GM18498 (cell line): ENCODE results near the gene PPP2R5A.
"Not testable (repeated sequence)": the region's sequence is repeated elsewhere in the genome, so short reads cannot be mapped to it uniquely, and the experiment has no call there.

Experiments used
- ATAC-seq: cut with Tn5 transposase; IDR thresholded peaks from one replicate; pipeline ENCODE4 v1.9.1; 2021; ENCODE audit warnings: mild to moderate bottlenecking, moderate library complexity; ENCODE audit not compliant: unreplicated experiment

Gene PPP2R5A

GRCh38 chr1:212294983-212295382 lies 9.8 kb downstream of the PPP2R5A start:
- no peak for ATAC-seq

DNA sequence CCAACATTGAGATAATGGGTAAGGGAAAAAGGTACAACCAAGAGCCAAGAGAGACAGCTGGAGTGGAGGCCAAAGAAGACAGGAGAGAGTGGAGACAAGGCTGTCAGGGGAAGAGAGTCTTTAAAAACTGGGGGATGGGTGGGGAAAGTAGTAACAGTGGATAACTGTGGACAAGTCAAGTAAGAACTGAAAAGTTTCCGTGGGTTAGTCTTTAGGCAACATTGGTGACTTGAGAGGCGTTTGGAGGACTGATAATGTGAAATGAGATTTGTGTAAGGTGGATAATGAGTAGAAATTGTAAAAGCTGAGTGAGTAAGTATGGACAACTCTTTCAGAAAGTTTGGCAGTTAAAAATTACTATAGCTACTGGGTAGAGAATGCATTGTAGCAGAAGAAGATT lies 10.4 kb downstream of the PPP2R5A start:
- no peak for ATAC-seq

DNA sequence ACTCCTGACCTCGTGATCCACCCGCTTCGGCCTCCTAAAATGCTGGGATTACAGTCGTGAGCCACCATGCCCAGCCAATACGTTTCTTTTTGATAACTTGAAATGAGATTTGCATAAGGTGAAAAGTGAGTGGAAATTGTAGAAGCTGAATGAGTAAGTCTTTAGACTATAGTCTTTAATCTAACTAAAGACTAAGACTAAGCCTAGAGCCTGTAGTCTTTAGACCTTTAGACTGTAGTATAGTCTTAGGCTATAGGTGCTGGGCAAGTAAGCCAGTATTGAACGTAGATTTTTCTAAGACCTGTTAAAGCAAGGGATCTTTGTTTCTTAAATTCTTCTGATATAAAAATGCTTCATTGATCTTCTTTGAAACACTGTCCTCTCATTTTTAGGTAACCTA lies 12.1 kb downstream of the PPP2R5A start:
- ATAC-seq = no peak

- ATAC-seq = no peak
Measured at GRCh38 chr1:212301580-212301979, 16.4 kb downstream of the PPP2R5A start.

GRCh38 chr1:212302745-212303383 lies 17.7 kb downstream of the PPP2R5A start:
- no peak for ATAC-seq

GRCh38 chr1:212305342-212305741 lies 20.1 kb downstream of the PPP2R5A start:
- ATAC-seq = no peak

DNA sequence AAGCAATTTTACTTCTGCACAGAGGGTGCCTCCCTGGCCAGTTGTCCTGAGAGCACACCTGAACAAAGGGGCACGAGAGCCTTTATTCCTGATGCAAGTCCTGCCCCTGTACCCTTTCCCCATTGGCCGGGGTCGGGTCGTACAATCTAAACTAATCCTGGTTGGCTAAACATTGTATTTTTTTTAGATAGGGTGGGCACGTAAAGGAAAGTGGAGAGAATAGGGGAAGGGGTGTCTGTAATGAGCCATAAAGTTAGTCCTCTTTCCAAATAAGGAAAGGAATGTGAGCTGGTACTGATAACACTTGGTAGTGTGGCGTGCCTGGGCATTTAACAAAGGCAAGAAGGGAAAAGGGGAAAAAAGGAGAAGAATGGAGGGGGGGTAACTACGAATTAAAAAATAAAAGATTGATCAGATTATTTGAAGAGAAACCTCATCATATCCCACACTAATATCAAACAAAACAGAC lies 20.8 kb downstream of the PPP2R5A start:
- not testable (repeated sequence) for ATAC-seq

GRCh38 chr1:212309967-212310366 lies 24.8 kb downstream of the PPP2R5A start:
- no peak for ATAC-seq

DNA sequence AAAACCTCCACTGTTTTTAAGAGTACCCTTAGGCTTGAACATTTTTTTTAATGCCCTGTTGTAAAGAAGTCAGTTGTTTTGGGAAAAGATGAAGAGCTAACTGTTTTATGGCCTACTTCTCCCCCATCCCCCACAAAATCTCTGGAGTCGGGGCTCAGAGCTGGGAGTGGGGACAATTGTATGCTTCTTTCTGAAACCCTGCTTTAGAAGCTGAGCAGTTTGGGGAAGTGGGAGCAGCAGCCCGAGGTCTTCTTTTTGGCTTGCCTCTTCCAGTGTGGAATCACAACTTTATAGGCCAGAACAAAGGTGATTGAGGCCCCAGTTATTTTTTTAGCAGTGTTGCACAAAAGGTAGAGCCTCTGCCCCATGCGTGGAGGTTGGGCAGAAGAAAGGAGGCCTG lies 25.2 kb downstream of the PPP2R5A start:
- ATAC-seq = no peak

GRCh38 chr1:212311836-212312497 lies 26.8 kb downstream of the PPP2R5A start:
- no peak for ATAC-seq

- no peak for ATAC-seq
Measured at GRCh38 chr1:212313616-212314015, 28.4 kb downstream of the PPP2R5A start.

DNA sequence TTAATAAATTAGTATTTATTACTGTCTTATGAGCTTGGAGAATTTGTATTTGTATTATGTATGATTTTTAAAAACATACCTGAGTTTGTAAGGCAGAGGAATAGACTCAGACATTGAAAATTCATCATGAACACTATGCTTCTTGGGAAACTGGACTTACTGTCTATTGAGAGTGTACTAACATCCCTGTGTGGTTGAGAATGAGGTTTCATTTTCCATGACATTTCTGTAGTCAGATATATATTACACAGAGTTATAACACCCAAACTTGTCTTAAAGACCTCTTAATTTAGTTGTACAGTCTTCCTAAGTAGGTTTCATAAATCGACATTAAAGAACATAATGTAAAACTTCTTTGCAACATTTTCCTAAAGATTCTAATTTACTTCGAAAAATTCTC lies 30.0 kb downstream of the PPP2R5A start:
- ATAC-seq = no peak

- peak; percentile 55 for ATAC-seq
Measured at GRCh38 chr1:212315907-212316306, 30.7 kb downstream of the PPP2R5A start.

- ATAC-seq = no peak
Measured at GRCh38 chr1:212317916-212318315, 32.7 kb downstream of the PPP2R5A start.

GRCh38 chr1:212321031-212321430 lies 35.8 kb downstream of the PPP2R5A start:
- ATAC-seq = not testable (repeated sequence)

GRCh38 chr1:212323066-212323465 lies 37.9 kb downstream of the PPP2R5A start:
- no peak for ATAC-seq

DNA sequence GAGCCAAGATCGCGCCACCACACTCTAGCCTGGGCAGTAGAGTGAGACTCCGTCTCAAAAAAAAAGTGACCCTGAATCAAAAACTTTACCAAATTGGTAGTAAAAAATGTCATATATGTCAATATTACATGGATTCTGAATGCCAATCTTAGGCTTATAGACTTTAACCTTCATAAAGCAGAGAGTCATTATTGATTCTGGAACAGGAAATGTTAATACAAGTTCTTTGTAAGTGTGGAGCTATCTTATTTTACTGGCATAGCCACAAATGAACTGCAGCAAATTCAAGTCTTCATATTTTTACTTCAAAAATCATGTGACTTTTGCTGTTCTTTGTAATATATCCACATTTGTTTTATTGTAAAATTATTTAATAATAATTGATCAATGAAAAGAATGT lies 41.3 kb downstream of the PPP2R5A start:
- ATAC-seq = no peak

GRCh38 chr1:212328248-212328647 lies 43.0 kb downstream of the PPP2R5A start:
- ATAC-seq = no peak

GRCh38 chr1:212329105-212329504 lies 43.9 kb downstream of the PPP2R5A start:
- no peak for ATAC-seq

- ATAC-seq = no peak
Measured at GRCh38 chr1:212341090-212341489, 55.9 kb downstream of the PPP2R5A start.

DNA sequence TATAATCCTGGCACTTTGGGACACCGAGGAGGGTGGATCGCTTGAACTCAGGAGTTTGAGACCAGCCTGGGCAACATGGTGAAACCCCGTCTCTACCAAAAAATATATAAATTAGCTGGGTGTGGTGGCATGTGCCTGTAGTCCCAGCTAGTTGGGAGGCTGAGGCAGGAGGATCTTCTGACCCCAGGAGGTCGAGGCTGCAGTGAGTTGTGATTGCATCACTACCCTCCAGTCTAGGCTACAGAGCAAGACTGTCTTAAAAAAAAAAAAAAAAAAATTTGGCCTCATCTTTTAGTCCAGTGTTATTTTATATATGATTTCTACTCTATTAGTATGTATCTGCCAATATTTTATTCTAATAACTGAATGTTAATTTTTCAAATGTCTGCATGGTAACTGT lies 59.7 kb downstream of the PPP2R5A start:
- ATAC-seq = no peak

DNA sequence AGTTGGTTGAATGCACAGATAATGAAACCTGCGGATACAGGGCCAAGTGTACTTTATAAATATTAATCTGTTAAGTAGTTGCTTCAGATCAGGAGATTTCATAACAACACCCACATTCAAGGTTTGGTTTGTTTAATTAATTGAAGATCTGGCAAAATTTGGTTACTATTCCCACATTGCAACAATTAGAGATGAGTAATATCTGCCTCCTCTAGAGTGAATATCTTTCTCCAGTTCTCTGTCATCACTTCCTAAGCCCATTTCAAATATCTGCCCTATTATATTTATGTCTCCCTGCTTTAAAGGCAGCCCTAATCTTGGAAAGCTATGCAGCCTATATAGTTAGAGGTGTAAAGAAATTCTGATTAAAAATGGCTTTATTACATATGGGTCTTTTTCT lies 61.4 kb downstream of the PPP2R5A start:
- ATAC-seq = no peak
